H1 (cell line): ENCODE results near the gene DCUN1D3. TPM values are rescaled to one million over a fixed set of nuclear protein-coding genes. Genes with fewer than 3 reads are reported as not detected.

Experiments
- EP300 ChIP-seq, 2 experiments: IDR thresholded peaks; 1 replicate in 1 of 2; 2 replicates in 1 of 2; pipeline ENCODE4 v1.6.1; 2011 to 2012; ENCODE audit warnings: low read depth in 2 of 2, low read length in 2 of 2, mild to moderate bottlenecking in 2 of 2, borderline replicate concordance in 1 of 2, inconsistent platforms in 1 of 2, moderate library complexity in 1 of 2
- GABPA ChIP-seq: IDR thresholded peaks from 2 replicates; pipeline ENCODE4 v1.6.1; 2011; ENCODE audit warnings: mild to moderate bottlenecking, low read length, moderate library complexity, borderline replicate concordance; ENCODE audit not compliant: insufficient read depth
- JUND ChIP-seq: IDR thresholded peaks from 2 replicates; pipeline ENCODE4 v1.6.1; 2011; ENCODE audit warnings: mild to moderate bottlenecking, improper control_type of control experiment, low read length
- SP4 ChIP-seq: IDR thresholded peaks from 2 replicates; pipeline ENCODE4 v1.6.1; 2012; ENCODE audit warnings: low read length, inconsistent platforms
- polyA plus RNA-seq, 7 experiments: library from polyadenylated mRNA; depleted of rRNA in 3 of 7; stranded (reverse) in 5 of 7; unstranded in 2 of 7; fragments of >200 nt in 5 of 7; fragments of 200-250 nt in 2 of 7; gene quantifications; 1 replicate in 5 of 7; 2 replicates in 1 of 7; 4 replicates in 1 of 7; pipeline versions ENCODE4 v1.2.1 to v1.2.3, GENCODE V29; 2011 to 2013; ENCODE audit warnings: missing spikeins in 2 of 7, mixed read lengths in 2 of 7
- total RNA-seq: library from RNA; stranded (reverse); fragmentation: NEBNext Ultra II Directional; extraction: Animal tissue kit (Norgen Biotek cat#: 25700); gene quantifications from 2 replicates; pipeline ENCODE4 v1.2.1, GENCODE V29; 2021
- TF ChIP-seq, protein P1 (sequence below): IDR thresholded peaks from 2 replicates; pipeline ENCODE4 v1.6.1; 2011; ENCODE audit warnings: low read depth, mild to moderate bottlenecking, low read length; ENCODE audit not compliant: insufficient read depth

DCUN1D3 gene
- total and polyA plus RNA-seq, 2 of the 8 experiments (the other 6 are each of a cell fraction or from before 2014, with no cell fraction given) = 3.5 to 18.2 TPM

DNA sequence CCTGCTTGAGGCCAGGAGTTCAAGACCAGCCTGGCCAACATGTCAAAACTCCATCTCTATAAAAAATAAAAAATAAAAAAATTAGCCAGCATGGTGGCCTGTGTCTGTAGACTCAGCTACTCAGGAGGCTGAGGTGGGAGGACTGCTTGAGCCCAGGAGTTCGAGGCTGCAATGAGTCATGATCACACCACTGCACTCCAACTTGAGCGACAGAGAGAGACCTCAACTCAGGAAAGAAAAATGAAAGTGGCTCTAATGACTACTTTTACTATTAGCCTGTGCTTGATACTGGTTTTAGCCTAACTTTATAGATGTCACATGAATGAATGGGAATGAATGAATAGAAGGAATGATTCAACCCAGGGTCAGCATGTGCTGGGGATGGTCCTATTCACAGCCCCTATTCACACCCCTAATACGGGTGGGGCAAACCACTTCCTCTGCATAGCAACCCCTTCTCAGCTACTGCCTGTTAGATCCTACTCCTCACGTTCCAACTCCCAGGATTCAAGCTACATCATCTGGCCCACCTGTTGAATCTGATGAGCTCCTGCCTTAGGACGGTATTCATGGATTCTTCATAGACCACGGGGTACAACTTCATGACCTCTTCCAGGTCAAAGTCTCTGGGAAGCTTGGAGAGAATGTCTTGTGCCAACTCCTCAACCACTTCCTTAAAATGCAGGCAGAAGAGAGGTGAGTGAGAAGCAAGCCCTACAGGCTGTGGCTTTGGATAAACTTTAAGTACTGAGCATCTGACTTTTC is 40.9 kb upstream of the DCUN1D3 start (continued):
- TF ChIP-seq EP300 (IDR thresholded peaks at IDR 0.05; ENCODE audit: borderline replicate concordance in 1 of 2, low read depth in 2 of 2, low read length in 2 of 2) (no peak), GABPA (no peak), JUND (no peak), SP4 (no peak)
- TF ChIP-seq, protein P1, sequence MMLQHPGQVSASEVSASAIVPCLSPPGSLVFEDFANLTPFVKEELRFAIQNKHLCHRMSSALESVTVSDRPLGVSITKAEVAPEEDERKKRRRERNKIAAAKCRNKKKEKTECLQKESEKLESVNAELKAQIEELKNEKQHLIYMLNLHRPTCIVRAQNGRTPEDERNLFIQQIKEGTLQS = no peak
